GM18511 (cell line): ENCODE data around the gene DISP3.

ENCODE experiments used
- ATAC-seq: cut with Tn5 transposase; IDR thresholded peaks from one replicate; pipeline ENCODE4 v1.9.1; 2021; ENCODE audit warnings: mild to moderate bottlenecking, moderate library complexity; ENCODE audit not compliant: unreplicated experiment

DISP3 gene

DNA sequence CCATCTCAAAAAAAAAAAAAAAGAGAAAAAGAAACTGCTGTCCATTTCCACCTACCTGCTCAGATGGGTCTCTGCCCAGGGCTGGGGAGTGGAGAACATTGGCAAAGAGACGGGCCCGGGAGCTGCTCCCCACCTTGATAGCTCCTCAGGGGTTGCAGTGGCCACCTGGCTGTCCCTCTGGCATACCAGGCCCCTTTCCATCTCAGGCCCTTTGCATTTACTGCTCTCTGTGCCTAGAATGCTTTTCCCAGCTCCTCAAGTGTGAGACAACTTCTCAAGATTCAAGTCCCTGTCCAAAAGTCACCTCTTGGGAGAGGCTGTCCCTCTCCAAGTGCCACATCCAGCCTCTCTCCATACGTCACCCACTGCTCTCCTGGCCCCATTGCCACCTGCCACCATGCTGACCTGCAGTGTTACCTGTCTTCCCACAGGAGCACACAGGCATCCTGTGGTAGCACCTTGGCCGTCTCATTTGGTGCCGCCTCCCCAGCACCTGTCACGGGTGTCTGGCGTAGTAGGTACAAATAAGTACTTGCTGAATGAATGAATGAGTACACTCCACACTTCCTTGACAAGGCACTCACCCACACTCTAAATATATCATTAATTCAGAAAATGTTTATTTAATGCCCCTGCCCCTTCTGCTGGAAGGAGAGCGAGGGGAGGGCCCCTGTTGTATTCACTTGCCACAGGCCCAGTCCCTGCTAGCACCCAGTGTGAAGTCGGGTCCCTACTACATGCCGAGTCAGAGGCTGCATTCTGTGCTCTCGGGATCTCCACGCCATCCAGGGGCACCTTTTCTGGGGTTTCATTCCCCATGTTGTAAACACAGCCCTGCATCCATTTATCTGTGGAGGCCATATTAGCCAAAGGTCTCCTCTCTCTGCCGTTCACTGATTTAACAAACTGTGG is 48.8 kb downstream of the DISP3 start:
- no peak for ATAC-seq

DNA sequence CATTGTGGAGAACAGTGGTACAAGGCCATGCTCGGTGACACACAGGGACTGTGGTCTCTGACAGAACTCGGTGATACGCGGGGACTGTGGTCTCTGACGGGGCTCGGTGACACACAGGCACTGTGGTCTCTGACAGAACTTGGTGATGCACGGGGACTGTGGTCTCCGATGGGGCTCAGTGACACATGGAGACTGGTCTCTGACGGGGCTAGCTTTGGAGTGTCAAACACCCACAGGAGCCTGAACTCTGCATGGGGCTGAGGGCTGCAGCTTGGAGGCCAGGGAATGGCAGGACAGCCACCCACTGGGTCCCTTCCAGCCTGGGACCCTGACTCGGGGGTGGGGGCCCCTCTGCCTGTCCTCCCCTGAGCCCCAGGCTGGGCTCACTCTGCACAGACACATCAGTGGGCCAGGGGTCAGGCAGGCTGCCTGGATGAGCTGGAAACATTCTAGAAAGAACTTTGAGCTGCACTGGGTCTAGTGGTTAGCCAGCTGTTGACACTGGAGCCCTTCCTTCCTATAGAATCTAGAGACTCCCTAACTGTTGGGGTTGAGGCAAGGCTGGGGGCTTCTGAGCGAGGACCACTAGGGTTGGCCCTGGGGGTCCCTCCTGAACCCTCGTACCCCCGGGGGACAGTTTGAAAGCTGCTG is 49.8 kb downstream of the DISP3 start:
- no peak for ATAC-seq

DNA sequence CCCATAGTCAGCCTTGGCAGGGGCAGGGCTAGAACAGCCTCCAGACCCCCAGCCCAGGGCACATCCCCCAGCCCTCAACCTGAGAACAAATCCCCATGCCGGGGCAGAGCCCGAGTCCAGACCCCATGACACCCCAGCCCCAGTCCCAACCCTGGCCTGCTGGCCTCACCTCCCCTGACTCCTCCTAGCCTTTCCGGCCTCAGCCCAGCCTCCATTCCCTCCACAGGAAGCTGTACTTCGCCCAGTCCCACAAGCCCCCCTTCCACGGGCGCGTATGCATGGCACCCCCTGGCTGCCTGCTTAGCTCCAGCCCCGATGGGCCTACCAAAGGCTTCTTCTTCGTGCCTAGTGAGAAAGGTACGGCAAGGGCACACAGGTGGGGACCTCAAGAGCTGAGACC is 50.4 kb downstream of the DISP3 start:
- no peak for ATAC-seq

DNA sequence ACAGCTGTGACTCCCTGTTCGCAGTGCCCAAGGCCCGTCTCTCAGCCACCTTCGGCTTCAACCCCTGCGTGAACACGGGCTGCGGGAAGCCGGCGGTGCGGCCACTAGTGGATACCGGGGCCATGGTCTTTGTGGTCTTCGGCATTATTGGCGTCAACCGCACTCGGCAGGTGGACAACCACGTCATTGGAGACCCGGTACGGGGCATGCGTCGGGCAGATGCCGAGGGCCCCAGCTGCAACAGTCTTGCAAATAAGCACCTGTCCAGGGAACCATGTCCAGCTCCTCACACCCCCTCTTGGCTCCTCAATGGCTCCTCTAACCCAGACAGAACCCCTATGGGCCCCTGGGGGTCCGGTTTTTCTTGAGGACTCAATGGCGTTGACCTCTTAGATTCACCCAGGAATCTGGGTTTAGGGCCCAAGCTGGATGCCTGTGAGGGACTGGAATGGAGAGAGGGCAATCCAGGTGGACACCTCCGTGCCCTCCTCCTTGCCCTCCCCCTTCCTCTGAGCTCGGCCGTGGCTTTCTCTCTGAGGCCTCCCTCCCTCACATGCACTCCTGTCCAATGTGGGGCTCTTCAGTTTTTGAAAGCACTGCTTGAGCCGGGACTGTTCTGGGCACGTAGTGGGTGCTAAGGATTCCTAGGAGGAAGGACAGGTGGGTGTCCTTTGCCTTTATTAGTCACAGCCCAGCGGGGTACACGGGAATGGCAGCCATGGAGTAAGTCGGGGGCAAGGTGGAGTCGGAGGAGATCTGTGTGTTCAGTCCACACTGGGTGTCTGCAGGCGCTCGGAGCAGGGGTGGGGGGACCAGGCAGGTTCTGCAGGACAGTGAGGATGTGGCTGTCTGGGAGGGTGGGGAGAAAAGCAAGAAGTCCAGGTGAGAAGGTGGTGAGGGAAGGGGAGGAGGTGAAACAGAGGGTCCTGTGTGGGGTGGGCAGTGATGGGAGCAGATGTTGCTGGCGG is 51.1 kb downstream of the DISP3 start:
- no peak for ATAC-seq

DNA sequence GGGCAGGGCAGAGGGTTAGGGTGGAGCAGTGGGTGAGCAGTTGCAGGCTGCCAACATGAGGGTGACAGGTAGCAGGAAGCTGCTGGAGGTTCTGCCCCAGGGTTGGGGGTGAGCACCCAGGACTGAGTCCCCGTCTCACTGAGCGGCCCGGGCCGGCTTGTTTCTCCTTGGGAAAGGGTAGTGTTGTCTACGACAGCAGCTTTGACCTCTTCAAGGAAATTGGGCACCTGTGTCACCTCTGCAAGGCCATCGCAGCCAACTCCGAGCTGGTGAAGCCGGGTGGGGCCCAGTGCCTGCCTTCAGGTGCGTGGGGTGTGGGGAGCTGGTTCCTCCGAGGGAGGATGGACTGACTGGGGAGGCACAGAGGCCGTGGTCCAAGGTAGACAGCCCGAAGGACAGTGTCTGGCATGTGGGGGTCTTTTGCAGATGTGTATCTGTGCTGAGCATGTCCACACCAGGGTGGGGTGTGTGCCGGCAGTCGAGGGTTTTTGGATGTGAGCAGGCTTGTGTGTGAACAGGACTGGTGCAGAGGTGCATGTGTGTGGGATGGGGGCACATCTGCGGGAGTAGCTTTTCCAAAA is 51.9 kb downstream of the DISP3 start:
- ATAC-seq, result no peak

DNA sequence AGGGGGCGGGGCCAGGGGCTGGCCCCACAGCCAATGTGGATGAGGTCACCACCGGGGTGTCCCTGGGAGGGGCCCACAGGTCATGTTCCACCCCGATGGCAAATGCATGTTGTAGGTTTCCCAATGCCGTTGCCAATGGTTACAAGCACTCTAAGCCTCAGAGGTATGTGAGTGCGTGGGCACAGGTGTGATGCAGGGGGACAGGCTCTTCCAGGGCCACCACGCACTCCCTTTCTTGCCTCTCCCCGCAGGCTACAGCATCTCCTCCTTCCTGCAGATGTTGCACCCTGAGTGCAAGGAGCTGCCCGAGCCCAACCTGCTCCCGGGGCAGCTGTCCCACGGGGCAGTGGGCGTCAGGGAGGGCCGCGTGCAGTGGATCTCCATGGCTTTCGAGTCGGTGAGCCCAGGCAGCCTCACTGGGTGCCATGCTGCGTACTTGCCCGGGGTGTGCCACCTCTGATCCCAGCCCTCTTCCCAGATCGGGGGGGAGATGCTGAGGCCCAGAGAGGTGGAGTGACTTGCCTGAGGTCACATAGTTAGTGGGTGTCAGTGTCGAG is 52.4 kb downstream of the DISP3 start:
- ATAC-seq, result no peak

DNA sequence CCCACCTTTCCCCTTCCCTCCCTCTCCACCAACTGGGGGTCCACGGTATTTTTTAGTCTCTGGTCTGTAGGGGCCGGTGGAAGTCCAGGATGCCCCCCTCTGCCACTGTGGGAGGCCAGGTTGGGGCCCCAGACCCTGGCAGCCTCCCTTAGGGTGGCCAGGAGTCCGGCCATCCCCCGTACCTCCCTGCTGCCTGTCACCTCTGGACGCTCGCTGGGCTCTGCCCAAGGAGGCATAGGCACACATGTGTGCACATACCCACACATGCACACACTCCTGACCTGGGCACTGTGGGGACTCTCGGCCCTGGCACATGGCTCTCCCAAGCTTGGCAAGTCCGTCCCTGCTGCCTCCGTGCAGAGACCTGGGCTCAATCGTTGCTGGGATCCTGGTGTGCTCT is 53.0 kb downstream of the DISP3 start:
- ATAC-seq, result no peak

DNA sequence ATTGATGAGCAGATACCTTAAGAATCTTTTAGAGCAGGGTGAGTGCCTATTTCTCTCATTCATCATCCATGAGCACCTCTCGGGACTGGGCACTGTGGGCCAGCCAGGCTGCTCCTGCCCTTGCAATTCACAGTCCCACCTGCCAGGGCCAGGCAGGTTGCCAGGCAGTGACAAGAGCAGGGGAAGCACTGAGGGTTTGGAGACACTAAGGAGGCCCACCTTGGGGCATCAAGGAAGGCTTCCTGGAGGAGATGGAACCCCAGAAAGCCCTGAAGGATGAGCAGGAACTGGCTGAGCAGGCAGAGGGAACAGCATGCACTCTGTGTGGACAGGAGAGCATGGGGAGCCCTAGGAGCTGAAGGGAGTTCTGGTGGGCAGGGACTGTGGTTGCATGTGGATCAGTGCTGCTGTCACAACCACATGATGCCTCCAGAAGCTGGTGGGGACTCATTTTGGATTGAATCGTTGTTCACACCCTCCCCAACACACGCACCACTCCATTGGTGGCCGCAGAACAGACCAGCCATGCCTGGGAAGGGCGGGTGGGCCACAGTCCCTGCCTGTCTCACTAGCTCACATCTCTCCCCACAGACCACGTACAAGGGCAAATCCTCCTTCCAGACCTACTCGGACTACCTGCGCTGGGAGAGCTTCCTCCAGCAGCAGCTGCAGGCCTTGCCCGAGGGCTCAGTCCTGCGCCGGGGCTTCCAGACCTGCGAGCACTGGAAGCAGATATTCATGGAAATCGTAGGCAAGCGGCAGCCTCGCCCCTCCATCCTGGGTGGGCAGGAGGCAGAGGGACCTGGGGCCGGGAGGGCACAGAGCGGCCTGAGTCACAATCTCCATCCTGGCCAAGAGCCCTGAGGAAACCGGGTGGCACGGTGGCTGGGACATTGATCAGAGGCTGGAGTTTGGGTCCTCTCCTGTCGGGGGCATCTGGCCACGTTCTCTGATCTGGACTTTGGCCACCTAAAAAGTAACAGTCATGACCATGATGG is 55.1 kb downstream of the DISP3 start:
- ATAC-seq, result no peak

DNA sequence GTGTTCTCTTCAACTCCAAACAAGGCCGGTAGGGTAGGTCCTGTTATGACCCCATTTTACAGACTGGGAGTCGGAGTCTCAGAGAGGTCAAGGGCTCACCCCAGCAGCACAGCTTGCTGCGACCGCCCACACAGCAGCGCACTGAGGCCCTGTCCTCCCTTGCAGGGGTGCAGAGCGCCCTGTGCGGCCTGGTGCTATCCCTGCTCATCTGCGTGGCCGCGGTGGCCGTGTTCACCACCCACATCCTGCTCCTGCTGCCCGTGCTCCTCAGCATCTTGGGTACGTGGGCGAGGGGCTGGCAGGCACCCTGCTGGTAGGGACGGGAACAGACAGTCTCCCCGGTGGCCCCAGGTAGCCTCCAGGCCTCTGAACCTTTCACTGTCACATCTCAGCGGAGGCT is 55.9 kb downstream of the DISP3 start:
- no peak for ATAC-seq

DNA sequence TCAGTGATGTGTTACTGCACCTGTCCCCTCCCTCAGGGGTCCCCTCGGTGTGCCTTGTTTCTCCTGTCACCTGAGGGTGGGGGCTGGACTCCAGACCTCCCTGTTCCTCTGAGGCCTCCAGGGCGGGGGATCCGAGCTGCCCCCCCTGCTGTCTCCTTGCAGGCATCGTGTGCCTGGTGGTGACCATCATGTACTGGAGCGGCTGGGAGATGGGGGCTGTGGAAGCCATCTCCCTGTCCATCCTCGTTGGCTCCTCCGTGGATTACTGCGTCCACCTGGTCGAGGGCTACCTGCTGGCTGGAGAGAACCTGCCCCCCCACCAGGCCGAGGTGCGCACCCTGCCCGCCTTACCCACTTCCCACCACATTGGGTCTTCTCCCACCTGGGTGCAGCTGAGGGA is 56.4 kb downstream of the DISP3 start:
- no peak for ATAC-seq

DNA sequence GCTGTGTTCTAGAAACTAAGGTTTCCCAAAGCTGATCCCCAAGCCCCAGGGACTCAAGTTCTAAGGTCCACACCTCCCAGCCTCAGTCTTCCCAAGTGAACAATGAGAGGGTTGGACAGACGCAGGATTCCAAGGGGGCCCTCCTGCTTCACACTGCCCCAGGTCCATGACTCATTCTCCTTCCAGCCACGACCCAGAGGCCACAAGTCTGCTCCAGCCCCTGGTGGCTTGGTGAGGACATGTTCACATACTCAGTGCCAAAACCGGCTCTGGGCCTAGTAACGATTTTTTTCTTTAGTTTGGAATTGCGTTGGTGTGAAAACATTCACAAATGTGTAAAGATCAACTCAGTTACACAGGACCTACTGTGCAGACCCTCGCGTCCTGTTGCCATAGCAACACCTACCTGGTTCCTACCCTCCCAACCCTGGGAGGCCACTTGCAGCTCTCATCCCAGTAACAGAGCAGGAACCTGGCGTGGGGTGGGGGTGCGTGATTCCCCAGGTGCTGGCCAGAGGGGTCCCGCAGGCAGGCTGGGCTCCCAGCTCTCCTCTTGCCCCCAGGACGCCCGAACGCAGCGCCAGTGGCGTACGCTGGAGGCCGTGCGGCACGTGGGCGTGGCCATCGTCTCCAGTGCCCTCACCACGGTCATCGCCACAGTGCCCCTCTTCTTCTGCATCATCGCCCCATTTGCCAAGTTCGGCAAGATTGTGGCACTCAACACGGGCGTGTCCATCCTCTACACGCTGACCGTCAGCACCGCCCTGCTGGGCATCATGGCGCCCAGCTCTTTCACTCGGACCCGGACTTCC is 57.0 kb downstream of the DISP3 start:
- no peak for ATAC-seq

DNA sequence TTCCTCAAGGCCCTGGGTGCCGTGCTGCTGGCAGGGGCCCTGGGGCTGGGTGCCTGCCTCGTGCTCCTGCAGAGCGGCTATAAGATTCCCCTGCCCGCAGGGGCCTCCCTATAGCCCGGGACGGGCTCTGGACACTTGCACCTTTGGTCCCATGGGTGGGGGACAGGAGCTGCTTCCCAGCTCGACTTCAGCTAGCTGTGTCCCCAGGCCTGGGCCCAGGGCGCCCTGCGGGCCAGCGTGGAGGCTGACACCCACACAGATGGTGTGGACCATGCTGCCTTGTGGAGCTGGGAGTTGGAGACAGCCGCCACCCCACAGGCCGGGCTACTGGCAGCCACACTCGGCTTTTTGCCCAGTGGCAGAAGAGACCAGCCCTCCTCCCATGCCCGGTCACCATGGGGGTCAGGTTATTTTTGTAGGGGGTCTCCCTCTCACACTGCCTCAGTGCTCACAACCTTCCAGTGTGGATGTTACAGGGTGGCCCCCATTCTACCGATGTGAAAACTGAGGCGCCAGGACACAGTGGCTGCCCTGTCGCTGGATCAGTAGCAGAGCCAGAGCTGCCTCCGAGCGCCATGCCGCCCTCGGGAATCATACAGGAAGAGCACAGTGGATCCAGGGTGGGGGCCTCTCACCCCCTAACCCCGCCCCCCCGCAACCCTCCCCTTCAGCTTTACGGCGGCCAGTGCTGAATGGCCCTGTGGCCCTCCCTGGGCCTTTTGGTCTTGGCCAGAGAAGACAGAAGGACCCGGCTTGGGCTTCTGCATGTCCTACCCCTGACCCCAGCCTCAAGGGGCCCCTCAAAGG is 57.8 kb downstream of the DISP3 start:
- ATAC-seq, result no peak

DNA sequence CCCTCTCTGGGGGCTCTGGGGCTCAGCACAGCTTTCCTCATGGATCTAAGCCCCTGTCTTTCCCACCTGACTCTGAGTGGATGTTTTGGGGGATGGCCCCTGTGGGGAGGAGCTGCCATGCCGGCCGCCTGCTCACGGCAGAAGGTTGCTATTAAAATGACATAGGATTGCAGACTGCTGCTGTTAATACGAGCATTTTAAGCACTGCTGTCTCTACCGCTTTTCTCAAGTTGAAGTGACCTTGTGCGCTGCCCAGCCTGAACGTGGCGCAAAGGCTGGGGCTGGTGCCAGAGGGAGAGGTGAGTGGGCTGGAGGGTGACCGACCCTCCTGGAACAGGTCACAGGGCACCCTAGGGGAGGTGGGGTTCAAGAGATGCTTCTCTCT is 58.4 kb downstream of the DISP3 start:
- ATAC-seq, result no peak

DNA sequence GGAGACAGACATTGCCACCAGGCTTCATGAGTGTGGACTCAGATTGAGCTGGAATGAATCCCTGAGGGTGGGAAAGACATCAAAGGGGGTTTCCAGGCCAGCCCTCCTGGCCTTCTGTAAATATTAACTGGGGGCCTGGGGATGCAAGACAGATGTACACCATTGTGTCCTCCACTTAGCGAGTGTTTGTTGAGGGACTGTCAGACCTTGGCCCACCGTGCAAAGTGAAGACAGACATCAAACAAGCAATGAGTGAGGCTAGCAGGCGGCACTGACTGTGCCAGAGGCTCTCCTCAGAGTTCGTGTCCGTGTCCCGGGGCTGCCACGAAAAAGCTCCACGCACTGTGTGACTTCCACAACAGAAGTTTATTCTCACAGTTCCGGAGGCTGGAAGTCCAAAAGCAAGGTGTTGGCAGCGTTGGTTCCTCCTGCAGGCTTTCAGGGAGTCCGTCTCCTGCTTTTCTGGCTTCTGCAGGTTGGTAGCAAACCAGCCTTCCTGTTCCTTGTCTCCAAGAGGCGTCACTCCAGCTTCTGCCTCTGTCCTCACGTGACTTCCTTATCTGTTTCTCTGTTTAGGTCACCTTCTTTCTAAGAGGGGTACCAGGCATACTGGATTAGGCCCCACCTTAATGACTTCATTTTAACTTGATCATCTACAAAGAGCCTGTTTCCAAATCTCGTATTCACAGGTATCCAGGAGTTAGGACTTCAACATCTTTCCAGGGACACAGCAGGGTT is 59.1 kb downstream of the DISP3 start:
- ATAC-seq, result no peak

DNA sequence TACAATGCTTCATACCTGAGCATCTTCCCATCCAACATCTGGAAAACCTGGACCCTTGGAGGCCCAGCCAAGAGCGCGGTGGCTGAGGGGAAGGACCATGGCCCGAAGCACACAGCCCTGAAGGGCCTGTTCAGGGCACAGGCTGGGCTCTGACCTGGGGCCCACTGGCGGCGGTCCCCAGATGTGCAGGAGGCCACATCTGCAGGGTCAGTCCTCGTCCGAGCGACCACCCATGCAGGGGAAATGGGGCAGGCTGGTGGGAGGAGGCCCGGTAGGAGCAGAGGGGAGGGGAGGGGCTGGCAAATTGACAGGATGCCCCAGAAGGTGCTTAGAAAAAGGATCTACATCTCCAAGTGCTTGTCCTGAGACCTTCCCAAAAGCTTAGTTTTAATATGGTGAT is 59.9 kb downstream of the DISP3 start:
- no peak for ATAC-seq

DNA sequence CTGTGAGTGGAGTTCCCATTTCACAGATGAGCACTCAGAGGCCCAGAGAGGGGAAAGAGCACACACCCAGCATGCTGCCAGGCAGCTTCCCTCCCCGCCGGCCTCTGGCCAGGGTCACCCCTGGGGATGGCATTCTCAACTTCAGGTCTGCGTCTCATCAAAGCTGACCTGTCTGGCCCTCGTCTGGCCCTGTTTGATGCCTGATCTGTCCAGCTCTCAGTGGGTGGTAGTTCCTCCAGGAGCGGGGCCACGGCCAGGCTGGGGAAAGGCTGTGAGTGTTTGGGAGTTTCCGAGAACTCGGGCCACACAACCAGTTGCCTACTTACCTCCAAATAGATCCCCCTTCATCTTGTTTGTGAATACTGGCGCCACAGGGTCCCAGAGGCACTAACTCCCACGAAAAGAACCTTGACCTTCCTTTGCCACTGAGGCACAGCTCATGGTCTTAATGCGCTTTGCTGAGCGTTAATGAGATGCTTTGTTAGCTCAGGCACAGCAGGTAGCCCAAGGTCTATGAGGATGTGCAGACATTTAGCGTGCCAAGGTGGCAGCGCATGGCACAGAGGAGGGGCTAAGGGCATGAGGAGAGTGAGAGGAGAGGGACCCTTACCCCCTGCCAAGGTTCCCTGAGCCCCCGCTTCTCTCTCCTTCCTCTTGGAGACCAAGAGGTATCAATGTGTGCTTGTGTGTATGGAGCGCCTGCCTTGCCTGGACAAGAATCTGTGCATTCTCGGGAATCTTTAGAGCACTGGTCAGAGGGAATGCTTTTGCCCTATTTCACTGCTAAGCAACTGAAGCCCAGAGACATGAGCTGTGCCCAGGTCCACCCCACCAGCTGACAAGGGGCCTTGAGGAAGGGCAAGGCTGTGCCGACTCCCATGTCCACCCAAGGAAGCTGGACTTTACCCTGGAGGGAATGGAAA is 61.2 kb downstream of the DISP3 start:
- no peak for ATAC-seq
